Measurements from ENCODE around the gene SH3GL2. TPM values are rescaled to one million over a fixed set of nuclear protein-coding genes. Genes with fewer than 3 reads are reported as not detected.
A peak's percentile ranks its signal among the peaks of the same experiment; 100 is the strongest.

Gene SH3GL2
- total and polyA plus RNA-seq, 4 donors = 0.06 to 0.08 TPM; not detected in 2

DNA sequence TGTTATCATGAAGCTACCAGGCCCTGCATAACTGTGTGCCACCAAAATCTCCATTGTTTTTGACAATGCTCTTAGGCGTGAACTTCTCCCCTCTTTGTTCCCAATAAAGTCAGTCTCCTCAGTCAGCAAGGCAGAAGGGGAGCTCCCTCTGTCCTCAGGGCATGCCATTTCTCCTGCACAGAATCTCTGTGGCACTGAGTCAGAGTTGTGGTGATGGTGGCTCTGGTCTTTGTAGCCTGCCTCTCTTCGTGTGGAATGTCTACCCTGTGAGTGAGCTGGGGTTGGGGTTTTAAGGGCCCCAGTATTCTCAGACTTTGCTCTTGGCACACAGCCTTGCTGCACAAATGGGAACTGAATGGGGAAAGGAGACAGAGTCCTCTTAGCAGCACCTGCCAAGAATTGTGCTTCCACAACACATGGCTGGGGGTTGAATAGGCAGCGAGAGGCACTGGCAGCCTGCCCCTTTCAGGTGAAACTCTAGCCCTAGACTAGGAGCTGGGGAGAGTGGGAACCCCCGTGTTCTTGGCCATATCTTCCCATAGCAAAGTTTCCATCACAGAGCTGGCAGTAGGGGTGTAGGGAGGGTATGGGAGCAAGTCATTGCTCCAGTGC lies 146.6 kb downstream of the SH3GL2 start:
- no peak overlapping the region for H3K4me3 ChIP-seq (ENCODE audit: low read depth in 1 of 3, low read length in 3 of 3)

More for the DNA sequence above, 146.6 kb downstream of the SH3GL2 start:
- 48% methylated on average over 4 of the region's 4 CpGs for WGBS
- H3K36me3 ChIP-seq (ENCODE audit: control insufficient read depth in 4 of 4, insufficient read depth in 3 of 4, low read depth in 1 of 4, low read length in 3 of 4) = no peaks in the 10 kb centered on the region
- no peak overlapping the region for H3K9ac ChIP-seq (ENCODE audit: low read depth in 1 of 2, low read length in 2 of 2)
- no peaks in the 10 kb centered on the region for H3K27me3 ChIP-seq (ENCODE audit: control insufficient read depth in 4 of 4, insufficient read depth in 4 of 4, low read length in 3 of 4)
- peaks cover 0 to 16% (median 6%) of the 10 kb centered on the region in 4 donors for H3K4me1 ChIP-seq (ENCODE audit: control insufficient read depth in 4 of 4, insufficient read depth in 4 of 4, low read length in 3 of 4)
- H3K9me3 ChIP-seq (ENCODE audit: control insufficient read depth in 4 of 4, low read length in 3 of 4) = peaks cover 0 to 11% (median 3%) of the 10 kb centered on the region in 4 donors
- no peak for DNase-seq (ENCODE audit: low spot score)
- TF ChIP-seq, protein P1, sequence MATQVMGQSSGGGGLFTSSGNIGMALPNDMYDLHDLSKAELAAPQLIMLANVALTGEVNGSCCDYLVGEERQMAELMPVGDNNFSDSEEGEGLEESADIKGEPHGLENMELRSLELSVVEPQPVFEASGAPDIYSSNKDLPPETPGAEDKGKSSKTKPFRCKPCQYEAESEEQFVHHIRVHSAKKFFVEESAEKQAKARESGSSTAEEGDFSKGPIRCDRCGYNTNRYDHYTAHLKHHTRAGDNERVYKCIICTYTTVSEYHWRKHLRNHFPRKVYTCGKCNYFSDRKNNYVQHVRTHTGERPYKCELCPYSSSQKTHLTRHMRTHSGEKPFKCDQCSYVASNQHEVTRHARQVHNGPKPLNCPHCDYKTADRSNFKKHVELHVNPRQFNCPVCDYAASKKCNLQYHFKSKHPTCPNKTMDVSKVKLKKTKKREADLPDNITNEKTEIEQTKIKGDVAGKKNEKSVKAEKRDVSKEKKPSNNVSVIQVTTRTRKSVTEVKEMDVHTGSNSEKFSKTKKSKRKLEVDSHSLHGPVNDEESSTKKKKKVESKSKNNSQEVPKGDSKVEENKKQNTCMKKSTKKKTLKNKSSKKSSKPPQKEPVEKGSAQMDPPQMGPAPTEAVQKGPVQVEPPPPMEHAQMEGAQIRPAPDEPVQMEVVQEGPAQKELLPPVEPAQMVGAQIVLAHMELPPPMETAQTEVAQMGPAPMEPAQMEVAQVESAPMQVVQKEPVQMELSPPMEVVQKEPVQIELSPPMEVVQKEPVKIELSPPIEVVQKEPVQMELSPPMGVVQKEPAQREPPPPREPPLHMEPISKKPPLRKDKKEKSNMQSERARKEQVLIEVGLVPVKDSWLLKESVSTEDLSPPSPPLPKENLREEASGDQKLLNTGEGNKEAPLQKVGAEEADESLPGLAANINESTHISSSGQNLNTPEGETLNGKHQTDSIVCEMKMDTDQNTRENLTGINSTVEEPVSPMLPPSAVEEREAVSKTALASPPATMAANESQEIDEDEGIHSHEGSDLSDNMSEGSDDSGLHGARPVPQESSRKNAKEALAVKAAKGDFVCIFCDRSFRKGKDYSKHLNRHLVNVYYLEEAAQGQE (IDR thresholded peaks at IDR 0.05) = no peak
- TF ChIP-seq EGR1 (IDR thresholded peaks at IDR 0.05; ENCODE audit: low read depth in 2 of 2) (no peak), SP1 (IDR thresholded peaks at IDR 0.05) (no peak), HNF4A (conservative IDR thresholded peaks at IDR 0.05) (no peak), NR2F2 (IDR thresholded peaks at IDR 0.05) (no peak), HNF4G (IDR thresholded peaks at IDR 0.05) (no peak), GABPA (IDR thresholded peaks at IDR 0.05 in 1 of 2, conservative IDR thresholded peaks at IDR 0.05 in 1 of 2) (no peak), TAF1 (conservative IDR thresholded peaks at IDR 0.05) (no peak), RXRA (IDR thresholded peaks at IDR 0.05) (no peak), RAD21 (IDR thresholded peaks at IDR 0.05) (no peak), FOXA2 (IDR thresholded peaks at IDR 0.05) (no peak), JUND (IDR thresholded peaks at IDR 0.05) (no peak)
- TF ChIP-seq, protein P2, sequence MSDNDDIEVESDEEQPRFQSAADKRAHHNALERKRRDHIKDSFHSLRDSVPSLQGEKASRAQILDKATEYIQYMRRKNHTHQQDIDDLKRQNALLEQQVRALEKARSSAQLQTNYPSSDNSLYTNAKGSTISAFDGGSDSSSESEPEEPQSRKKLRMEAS (IDR thresholded peaks at IDR 0.05) = no peak
- TF ChIP-seq, protein P3, sequence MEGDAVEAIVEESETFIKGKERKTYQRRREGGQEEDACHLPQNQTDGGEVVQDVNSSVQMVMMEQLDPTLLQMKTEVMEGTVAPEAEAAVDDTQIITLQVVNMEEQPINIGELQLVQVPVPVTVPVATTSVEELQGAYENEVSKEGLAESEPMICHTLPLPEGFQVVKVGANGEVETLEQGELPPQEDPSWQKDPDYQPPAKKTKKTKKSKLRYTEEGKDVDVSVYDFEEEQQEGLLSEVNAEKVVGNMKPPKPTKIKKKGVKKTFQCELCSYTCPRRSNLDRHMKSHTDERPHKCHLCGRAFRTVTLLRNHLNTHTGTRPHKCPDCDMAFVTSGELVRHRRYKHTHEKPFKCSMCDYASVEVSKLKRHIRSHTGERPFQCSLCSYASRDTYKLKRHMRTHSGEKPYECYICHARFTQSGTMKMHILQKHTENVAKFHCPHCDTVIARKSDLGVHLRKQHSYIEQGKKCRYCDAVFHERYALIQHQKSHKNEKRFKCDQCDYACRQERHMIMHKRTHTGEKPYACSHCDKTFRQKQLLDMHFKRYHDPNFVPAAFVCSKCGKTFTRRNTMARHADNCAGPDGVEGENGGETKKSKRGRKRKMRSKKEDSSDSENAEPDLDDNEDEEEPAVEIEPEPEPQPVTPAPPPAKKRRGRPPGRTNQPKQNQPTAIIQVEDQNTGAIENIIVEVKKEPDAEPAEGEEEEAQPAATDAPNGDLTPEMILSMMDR (IDR thresholded peaks at IDR 0.05; ENCODE audit: low read depth, low read length, missing input control) = no peak
- TF ChIP-seq, protein P4, sequence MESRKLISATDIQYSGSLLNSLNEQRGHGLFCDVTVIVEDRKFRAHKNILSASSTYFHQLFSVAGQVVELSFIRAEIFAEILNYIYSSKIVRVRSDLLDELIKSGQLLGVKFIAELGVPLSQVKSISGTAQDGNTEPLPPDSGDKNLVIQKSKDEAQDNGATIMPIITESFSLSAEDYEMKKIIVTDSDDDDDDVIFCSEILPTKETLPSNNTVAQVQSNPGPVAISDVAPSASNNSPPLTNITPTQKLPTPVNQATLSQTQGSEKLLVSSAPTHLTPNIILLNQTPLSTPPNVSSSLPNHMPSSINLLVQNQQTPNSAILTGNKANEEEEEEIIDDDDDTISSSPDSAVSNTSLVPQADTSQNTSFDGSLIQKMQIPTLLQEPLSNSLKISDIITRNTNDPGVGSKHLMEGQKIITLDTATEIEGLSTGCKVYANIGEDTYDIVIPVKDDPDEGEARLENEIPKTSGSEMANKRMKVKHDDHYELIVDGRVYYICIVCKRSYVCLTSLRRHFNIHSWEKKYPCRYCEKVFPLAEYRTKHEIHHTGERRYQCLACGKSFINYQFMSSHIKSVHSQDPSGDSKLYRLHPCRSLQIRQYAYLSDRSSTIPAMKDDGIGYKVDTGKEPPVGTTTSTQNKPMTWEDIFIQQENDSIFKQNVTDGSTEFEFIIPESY (IDR thresholded peaks at IDR 0.05) = no peak
- TF ChIP-seq, protein P5, sequence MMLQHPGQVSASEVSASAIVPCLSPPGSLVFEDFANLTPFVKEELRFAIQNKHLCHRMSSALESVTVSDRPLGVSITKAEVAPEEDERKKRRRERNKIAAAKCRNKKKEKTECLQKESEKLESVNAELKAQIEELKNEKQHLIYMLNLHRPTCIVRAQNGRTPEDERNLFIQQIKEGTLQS (IDR thresholded peaks at IDR 0.05) = no peak
- H3K27ac ChIP-seq (ENCODE audit: low read depth in 1 of 2, low read length in 2 of 2) = peak overlapping the region in 1 of 2 donors; percentile 15

Measured in liver (tissue), 9 donors.